A549 treated with dexamethasone at 1 μM for 4 hours (cell line): ENCODE data around the gene ATP23. TPM values are rescaled to one million over a fixed set of nuclear protein-coding genes. Genes with fewer than 3 reads are reported as not detected.

ENCODE experiments used
- total RNA-seq: library from RNA; stranded (reverse); fragments of 200-300 nt; extraction: Qiagen RNA extraction; gene quantifications from 5 replicates; pipeline ENCODE4 v1.2.3, GENCODE V29; 2022

ATP23 gene
- 4.6 to 6.1 TPM (median 4.7 TPM) in 5 replicates for total RNA-seq

DNA sequence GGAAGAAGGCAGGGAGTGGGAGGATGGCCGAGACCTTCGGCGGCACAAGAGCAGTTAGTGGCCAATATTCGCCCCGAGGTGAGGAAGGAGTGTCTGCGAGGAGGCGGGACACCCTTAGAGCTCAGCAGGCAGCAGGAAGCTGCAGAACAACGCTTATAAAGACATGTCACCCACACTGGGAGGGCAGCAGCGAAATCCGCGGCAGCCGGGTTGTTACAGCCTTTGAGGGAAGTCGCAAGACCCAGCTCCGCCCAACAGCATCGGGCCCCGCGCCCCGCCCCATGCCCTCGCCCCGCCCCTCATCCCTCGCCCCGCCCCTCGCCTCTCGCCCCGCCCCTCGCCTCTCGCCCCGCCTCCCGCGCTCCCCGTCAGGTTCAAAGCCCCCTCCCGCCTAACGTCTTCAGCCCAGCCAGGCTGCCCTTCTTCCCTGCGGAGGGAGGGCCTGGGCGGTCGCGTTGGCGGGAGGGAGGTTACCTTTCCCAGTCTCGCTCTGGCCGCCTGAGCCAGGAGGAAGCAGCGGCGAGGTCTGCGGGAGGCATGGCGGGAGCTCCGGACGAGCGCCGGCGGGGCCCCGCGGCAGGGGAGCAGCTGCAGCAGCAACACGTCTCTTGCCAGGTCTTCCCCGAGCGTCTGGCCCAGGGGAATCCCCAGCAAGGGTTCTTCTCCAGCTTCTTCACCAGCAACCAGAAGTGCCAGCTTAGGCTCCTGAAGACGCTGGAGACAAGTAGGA lies at the start of gene ATP23:
ATP23 (plus strand) TSS at position 403 of the 730 bp plus-strand sequence; CDS start at position 538, 135 bp downstream.

Other genes starting within 250 kb of the ATP23 start
- gene OS9, start 247.4 kb upstream of the ATP23 start, total RNA-seq = 114 to 122 TPM (median 117 TPM) in 5 replicates
- gene AGAP2, start 202.8 kb upstream of the ATP23 start, total RNA-seq = 0.11 to 0.19 TPM (median 0.14 TPM) in 5 replicates
- 16.3 to 18.5 TPM (median 17.8 TPM) in 5 replicates for gene TSPAN31, start 196.5 kb upstream of the ATP23 start, total RNA-seq
- gene CDK4, start 189.3 kb upstream of the ATP23 start, total RNA-seq = 209 to 255 TPM (median 221 TPM) in 5 replicates
- gene MARCHF9, start 186.5 kb upstream of the ATP23 start, total RNA-seq = 4.8 to 8.4 TPM (median 7.3 TPM) in 5 replicates
- gene CYP27B1, start 174.5 kb upstream of the ATP23 start, total RNA-seq = 1.2 to 2.9 TPM (median 2.2 TPM) in 5 replicates
- gene METTL1, start 169.5 kb upstream of the ATP23 start, total RNA-seq = 45.8 to 54.8 TPM (median 50.4 TPM) in 5 replicates
- gene EEF1AKMT3, start 169.0 kb upstream of the ATP23 start, total RNA-seq = 4.7 to 6.4 TPM (median 5.5 TPM) in 5 replicates
- 65.3 to 75.7 TPM (median 69.1 TPM) in 5 replicates for gene TSFM, start 158.8 kb upstream of the ATP23 start, total RNA-seq
- 0.29 to 0.83 TPM (median 0.43 TPM) in 5 replicates for gene AVIL, start 122.8 kb upstream of the ATP23 start, total RNA-seq
- gene CTDSP2, start 94.8 kb upstream of the ATP23 start, total RNA-seq = 38.0 to 53.6 TPM (median 49.0 TPM) in 5 replicates